Measurements from ENCODE around the gene SRRM5.
A peak's percentile ranks its signal among the peaks of the same experiment; 100 is the strongest.
"Not testable (repeated sequence)": the region's sequence is repeated elsewhere in the genome, so short reads cannot be mapped to it uniquely, and the experiment has no call there.

SRRM5 gene

GRCh38 chr19:43639519-43640423 is 27.9 kb downstream of the SRRM5 start, which contains the start of gene CADM4:
TSS of gene CADM4 (minus strand) at chr19:43639850. CDS start at chr19:43639790, 60 bp downstream.
- peak; percentile 23 to 41 for DNase-seq

DNA sequence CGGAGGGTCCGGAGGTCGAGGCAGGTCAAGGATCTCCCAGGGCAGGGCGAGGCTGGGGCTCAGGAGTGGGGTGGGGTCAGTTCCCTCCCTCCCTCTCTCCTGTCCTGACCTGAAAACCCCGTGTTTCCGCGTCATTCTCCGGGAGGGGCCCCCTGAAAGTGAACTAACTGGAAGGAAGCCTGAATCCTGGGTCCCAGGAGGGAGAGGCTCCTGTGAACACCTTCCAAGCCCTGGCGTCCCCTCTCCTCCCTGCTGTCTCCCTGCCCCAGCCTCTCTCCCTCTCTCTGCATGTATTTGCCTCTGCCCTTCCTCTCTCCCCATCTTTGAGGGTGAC is 28.5 kb downstream of the SRRM5 start:
- no peak for DNase-seq

- no peak for DNase-seq
Measured at GRCh38 chr19:43641333-43641732, 29.4 kb downstream of the SRRM5 start.

- DNase-seq: no peak
Measured at GRCh38 chr19:43642531-43642930, 30.6 kb downstream of the SRRM5 start.

DNA sequence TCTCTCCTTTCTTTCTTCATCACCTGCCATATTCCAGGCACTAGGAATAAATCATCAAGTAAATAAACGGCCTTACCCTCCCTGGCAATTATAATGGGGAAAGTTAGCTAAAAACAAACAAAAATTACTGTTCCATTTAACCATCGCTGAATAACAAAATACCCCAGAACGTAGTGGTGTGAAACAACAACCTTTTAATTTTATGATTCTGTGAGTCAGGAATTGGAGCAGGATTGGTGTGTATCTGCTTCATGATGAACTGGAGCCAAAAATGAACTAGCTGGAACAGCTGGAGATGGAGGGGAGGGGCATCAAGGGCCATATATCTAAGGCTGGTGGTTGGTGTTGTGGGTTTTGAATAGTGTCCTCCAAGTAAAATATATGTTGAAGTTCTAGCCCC is 31.4 kb downstream of the SRRM5 start:
- peak in 1 of 2 experiments; percentile 67 for DNase-seq

GRCh38 chr19:43644181-43644580 is 32.3 kb downstream of the SRRM5 start:
- DNase-seq: peak in 1 of 2 experiments; percentile 16

GRCh38 chr19:43648633-43649032 is 36.7 kb downstream of the SRRM5 start:
- DNase-seq: no peak

DNA sequence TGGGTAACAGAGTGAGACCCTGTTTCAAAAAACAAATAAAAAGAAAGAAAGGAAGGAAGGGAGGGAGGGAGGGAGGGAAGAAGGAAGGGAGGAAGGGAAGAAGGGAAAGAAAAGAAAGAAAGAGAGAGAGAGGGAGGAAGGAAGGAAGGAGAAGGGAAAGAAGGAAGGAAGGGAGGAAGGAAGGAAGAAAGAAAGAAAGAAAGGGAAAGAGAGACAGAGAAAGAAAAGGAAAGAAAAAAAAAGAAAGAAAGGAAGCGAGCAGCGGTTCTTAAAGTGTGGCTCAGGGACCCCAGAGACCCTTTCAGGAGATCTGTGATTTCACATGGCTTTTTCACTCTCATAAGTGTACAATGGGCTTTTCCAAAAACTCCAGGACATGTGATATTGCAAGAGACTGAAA is 37.6 kb downstream of the SRRM5 start:
- DNase-seq: no peak

DNA sequence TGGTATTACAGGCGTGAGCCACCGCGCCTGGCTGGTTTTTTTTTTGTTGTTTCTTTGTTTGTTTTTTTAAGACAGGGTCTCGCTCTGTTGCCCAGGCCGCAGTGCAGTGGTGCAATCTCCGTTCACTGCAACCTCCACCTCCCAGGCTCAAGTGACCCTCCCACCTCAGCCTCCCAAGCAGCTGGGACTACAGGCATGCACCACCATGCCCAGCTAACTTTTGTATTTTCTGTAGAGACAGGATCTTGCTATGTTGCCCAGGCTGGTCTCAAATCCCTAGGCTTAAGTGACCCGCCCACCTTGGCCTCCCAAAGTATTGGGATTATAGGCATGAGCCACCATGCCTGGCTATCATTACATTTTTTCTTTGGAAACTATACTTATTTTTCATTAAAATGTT is 38.4 kb downstream of the SRRM5 start:
- DNase-seq: not testable (repeated sequence)

- DNase-seq: peak; percentile 59 to 61
Measured at GRCh38 chr19:43651758-43652545, 40.1 kb downstream of the SRRM5 start.

DNA sequence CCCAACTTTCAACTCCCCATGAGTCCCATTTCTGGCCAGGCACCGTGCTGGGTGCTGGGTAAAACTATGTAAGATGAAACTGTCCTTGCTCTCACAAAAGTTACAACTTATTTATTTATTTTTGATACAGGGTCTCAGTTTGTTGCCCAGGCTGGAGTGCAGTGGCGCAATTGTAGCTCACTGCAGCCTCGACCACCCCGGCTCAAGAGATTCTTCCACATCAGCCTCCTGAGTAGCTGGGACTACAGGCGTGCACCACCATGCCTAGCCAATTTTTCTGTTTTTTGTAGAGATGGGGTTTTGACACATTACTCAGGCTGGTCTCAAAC is 40.6 kb downstream of the SRRM5 start:
- DNase-seq: no peak

GRCh38 chr19:43656436-43656835 is 44.5 kb downstream of the SRRM5 start:
- DNase-seq: no peak

- no peak for DNase-seq
Measured at GRCh38 chr19:43658001-43658400, 46.1 kb downstream of the SRRM5 start.

DNA sequence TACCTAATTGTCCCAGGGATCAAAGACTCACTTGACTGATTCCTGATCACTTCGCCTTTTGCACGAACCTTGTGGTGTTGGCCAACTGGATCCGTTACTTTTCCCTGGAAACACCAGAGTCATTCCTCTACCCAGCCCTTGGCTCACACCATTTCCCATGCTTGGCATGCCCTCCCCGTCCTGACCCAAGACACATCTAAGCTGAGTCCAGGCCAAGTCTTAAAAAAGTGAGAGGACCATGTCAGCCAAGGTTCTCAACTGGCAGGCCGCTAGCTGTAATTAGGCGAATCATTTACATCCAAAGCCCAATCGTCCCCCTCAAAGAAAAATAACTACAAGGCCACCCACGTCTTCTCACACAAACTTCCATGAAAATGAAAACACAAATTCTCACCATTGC is 46.6 kb downstream of the SRRM5 start:
- DNase-seq: no peak

DNA sequence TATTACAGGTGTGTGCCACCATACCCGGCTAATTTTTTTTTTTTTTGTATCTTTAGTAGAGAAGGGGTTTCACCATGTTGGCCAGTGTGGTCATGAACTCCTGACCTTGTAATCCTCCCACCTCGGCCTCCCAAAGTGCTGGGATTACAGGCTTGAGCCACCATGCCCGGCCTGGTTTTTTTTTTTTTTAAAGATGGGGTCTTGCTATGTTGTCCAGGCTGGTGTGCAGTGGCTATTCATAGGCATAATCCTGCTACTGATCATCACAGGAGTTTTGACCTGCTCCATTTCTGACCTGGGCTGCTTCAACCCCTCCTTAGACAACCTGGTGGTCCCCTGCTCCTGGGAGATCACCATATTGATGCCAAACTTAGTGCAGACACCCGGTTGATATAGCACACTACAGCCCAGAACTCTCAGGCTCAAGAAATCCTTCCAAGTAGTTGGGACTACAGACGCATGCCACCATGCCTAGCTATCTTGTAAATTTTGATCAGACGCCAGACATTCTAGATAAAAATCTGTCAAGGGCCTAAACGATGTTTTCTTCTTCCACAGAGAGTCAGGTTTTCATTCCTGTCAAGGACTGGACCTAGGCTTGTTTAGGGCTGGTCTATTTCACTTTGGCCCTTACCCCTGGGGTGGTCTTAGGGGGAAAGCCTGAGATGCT is 48.5 kb downstream of the SRRM5 start:
- no peak for DNase-seq

DNA sequence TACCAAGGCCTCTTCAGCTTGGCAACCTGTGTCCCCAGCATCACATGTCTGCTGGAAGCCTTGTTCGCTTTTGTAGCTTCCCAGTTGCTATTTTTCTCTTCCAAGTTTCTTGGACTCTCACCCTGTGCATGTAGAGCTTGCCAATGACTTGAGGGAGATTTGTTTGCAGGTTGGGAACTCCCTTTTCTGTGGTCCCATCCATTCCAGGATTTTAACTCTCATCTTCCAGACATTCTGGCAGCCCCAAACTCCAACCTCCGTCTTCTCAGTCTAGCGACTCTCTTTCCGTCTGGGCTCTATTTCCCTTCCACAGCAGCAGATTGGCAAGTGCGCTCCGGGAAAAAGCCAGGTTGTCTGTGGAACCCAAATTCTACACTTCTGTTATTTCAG is 49.1 kb downstream of the SRRM5 start:
- DNase-seq: no peak

- peak in 1 of 2 experiments; percentile 16 for DNase-seq
Measured at GRCh38 chr19:43662487-43662886, 50.6 kb downstream of the SRRM5 start.

GRCh38 chr19:43664018-43664417 is 52.1 kb downstream of the SRRM5 start:
- no peak for DNase-seq
